HPDE6-E6E7 (cell line): ENCODE results near the gene SP6.
A peak's percentile ranks its signal among the peaks of the same experiment; 100 is the strongest.

Source experiments
- DNase-seq: peaks from one replicate; pipeline ENCODE4 v3.0.0; 2011; ENCODE audit warnings: missing footprints; ENCODE audit errors: extremely low spot score

SP6 gene

DNA sequence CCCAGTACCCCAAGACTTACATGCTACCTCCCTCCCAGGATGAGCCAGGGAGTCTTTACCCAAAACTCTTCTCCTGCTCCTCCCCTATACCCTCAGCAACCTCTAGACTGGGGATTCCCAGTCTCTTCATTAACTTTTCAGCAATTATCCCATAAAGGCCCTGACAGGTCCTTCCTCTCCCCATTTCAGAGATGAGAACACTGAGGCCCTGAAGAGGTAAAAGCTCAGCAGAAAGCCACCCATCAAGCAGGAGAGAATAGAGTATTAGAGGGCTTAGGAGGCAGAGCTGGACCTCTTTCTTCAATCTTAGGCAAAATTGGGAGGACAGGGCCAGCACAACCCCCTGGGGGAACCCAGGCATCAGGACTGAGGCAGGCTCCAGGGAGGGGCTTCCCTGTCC is 5.9 kb upstream of the SP6 start:
- no peak for DNase-seq

GRCh38 chr17:47855737-47856136 is 4.8 kb upstream of the SP6 start:
- DNase-seq, result no peak

GRCh38 chr17:47853616-47854015 is 2.7 kb upstream of the SP6 start:
- DNase-seq, result no peak

DNA sequence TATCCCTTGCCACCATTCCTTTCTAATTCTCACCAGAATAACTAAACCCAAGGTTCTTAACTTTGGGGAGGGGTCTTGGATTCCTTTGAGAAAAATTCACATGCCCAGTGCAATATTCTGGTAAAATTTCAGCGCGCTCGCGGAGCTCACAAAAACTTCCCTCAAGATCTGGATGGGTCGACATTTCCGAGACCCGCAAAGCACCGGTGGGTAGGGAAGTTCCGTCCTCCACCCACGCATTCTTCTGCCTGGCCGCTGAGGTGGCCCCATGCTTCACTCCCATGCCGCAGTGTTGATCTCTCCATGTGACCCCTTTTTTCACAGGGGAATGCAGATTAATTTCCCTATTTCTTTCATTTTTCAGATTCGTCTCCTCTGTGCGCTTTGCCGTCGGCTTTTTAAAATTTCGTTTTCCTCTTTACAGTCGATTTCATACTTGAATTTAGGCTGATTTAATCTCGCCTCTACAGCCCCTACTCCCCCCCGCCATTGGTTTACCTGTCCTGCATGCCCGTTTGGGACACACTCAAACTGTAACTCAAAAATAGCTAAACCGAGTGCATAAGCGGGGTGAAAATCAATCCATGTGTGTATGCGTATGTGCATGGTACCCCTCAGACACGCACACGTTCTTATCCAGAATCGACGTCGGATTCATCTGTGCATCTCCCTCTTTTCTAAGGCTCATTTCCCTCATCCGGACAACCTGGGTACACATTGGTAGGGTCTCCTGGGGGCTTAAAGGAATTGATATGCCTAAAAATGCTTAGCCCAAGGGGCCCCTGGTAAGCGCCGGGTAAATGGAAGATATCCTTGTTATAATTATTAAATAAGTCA is 1.4 kb upstream of the SP6 start:
- DNase-seq, result no peak

DNA sequence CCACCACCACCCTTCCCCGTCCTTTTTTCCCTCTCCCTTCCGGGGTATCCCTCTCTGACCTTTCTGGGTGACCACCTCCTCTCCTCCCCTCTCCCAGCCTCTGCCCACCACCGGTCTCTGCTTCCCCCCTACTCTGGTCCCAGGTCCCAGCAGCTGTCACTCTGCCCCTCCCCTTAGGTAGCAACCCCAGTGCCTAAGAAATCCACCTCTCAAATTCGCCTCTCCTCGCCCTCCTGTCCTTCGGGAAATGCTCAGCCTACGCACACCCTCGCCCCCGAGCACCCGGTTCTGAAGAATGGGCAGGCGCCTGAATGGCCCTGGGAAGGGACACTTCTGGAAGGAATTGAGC is 775 bp upstream of the SP6 start:
- no peak for DNase-seq

DNA sequence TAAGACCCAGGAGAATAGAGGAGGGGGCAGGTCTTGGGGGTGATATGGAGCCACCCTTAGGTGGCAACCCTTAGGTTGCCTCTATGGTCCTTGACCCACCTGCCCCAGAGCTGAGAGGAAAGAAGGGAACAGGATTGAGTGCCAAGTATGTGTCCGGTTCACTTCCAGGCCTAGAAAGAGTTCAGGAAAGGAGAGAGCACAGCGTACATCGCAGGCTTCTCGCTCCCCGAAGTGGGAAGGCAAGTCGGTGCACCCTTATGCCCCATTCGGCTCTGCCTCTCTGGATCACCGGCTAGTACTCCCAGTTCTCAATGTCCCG is 631 bp downstream of the SP6 start:
- DNase-seq, result no peak

- DNase-seq, result no peak
These were observed 2.8 kb downstream of the SP6 start for GRCh38 chr17:47848198-47848513.

- DNase-seq, result no peak
These were observed 3.4 kb downstream of the SP6 start for GRCh38 chr17:47847341-47848197.

DNA sequence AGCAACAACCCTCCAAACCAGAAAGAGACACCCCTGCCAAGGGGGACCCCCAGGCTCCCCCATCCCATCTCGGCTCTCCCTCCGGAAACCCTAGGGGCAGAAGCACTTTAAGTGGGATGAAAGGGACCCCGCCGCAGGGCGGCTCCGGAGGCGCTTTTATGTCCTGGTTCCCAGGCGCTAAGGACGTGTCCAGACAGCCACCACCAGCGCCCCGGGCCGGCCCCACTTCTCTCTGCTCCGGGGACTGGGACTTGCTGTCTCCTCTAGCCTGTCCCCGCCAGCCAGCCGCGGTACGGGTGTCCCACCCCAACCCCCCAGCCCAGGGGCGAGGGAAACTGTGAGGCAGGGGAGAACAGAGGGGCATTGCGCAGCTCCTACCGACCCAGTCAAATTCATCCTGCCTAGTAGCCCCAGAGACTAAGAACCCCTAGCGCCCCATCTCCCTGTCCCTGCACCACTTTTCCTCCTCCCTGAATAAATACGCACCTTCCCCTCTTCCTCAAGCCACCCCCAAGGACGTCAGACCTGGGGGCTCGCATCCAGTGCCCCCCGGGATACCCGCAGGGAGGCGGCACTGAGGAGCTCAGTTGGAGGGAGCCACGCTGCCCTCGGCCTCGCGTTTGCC is 4.1 kb downstream of the SP6 start:
- no peak for DNase-seq

DNA sequence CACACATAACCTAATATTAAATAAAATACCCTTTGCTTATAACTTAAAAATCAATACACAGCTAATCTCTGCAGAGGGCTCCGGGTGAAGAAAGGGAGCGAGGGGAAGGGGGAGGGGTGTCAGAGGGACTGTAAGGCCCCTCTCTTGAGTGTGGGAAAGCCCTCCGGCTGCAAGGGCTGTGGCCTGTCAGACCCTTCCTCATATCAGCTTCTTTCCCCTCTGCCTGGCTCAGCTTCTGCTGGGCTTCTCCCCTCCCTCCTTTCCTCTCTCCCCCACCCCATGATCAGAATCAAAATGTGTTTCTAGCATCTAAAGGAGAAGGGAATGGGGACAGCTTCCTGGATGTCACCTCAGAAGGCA is 5.3 kb downstream of the SP6 start:
- no peak for DNase-seq

DNA sequence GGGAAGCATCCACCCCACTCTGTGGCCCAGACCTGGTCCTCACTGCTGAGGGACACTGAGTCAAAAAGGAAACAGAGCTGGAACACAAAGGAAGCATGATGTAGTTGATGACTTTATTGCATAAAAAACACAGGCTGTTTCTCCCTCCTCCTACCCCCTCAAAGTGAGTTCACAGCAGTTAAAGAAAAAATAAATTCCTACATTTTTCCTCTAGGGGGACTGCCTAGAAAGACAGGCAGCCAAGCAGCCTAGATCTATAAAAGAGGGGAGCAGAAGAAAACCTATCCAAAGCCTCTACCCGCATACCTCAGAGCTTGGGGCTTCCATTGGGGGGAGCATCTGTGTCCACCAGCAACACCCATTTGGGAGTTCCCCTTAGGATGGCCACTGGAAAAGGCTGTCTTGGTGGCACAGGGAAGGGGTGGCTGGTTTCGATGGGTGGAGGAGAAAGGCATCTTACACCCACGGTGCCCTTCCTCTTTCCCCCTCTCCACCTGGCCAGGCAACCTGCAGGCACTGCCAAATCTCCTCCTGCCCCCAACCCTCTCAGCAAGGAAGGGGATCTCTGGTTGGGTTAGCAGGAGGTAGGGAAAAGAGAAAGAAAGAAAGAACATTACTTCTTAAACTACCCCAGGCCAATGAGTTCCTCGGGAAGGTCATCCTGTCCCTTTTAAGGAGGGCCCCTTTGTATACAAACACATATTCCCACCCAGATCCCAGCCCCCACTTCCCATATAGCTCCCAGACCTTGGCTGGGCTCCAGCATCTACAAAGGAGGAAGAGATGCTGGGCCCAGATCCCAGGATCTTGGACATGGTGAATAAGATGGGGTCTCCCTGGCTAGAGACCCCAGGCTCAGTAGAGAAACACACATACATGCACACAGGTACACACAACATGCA is 5.9 kb downstream of the SP6 start:
- peak; percentile 28 for DNase-seq

DNA sequence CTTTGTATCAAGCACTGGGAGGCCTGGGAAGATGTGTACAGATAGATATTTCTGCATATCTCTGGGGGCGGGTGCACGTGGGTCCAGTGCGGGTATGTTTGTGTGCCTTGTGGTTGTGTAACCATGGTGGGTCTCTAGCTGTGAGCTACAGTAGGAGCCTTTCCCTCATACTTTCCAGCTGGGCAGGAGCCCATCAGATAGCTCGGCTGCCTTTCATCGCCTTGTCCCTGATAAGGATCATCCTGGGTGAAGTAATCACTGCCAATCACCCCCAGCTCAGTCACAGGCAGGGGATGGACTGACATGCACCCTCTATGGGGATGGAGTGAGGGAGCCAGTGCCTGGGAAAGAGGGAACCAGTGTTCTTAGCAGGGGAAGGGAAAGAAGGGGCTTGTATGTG is 6.7 kb downstream of the SP6 start:
- DNase-seq, result no peak

DNA sequence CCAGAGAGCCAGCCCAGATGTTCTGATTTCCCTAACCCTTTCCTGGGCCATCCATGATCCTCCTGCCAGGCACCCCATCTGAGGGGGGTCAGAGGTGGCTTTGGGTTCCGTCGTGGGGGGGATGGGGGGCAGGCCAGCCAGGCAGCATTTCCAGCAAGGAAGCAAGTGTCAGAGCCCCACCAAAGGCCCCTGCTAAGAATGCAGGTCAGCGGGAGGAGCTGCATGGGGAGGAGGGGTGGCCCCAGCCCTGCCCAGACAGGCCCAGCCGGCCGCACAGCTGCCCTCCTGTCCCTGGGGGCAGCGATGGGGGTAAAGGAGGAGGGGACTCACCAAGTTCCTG is 7.6 kb downstream of the SP6 start:
- DNase-seq, result no peak

- DNase-seq, result no peak
These were observed 9.3 kb downstream of the SP6 start for GRCh38 chr17:47841488-47842291.

DNA sequence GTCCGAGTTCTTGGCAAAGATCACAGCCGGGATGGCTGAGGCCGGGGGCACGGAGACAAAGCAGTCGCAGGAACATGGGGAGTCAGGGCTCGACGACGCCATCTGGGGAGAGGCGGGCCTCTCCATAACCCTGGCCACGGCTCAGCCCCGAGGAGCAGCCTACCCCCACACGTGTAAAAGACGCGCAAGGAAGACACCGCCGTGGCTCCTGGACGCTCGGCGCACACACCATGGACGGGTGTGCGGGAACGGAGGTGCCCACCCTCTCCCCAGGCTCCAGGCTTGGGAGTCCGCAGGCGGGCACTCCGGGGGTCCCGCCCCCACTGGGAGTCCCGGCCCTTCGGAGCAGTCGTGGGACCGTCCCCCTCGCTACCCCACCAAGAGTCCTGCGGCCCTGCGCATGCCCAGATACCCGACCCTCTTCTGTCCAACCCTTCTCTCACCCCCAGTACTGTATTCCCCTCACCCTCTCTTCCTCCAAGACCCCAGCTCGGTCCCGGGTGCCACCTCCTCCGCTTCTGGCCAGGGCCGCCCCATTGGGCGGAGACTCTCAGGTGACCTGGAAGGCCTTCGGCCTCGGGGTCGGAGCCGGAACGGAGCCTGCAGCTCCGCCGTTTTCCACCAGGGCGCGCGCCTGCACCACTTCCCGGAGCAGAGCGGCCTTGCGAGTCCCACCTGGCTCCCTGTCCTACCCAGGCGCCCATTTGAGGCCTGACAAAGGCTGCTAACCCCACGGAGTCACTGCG is 10.0 kb downstream of the SP6 start, which contains the start of gene SCRN2:
TSS of gene SCRN2 (minus strand) at position 532 of the 746 bp plus-strand sequence. CDS start at position 102, 430 bp downstream.
- DNase-seq, result peak; percentile 89

DNA sequence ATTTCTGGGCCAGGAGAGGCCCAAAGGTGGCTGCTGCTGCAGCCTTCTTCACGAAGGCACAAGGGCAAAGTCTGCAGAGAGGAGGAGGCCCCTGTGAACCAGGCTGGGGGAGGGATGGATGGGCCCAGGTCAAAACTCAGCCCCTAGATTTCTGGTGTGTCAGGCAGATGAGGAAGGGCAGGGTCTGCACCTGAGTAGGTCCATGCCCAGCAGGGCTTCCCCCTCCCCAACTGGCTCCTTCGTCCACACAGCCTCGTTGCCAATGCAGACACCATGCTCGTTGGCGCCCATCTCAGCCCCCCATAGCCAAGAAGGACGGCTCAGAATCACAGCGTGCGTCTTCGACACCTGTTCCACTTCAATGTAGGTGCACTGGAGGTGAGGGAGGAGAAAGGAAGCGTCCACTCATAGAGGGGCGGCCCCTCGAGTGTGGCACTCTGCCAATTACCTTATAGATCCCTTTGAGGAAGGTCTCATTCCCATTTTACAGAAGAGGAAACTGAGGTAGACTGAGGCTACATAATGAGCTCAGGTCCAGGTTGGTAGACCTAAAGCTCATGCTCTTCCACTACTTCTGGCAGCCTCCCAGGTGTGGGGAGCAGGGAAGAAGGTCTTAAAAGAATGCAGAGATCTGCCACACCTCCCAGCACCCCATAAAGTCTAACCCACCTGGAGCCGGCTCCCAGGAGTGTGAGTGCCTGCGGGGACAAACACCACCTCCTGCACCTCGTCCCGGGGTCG is 10.8 kb downstream of the SP6 start:
- DNase-seq, result no peak

DNA sequence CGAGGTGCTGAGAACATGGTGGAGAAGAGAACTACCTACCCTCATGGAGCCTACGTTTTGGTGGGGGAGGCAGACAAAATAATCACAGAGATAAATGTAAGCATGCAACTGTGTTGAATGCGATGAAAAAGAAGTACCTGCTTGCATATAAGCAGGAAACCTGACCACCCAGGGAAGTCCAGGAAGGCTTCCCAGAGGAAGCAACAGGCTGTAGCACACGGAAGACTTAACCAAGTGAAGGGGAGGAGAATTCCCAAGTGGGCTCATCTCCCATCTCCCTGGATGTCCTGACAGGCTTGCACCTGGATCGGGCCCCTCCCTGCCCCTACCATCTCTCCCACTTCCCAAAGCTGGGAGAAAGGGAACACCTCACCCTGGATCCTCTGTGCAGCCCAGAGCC is 11.9 kb downstream of the SP6 start:
- DNase-seq, result no peak

DNA sequence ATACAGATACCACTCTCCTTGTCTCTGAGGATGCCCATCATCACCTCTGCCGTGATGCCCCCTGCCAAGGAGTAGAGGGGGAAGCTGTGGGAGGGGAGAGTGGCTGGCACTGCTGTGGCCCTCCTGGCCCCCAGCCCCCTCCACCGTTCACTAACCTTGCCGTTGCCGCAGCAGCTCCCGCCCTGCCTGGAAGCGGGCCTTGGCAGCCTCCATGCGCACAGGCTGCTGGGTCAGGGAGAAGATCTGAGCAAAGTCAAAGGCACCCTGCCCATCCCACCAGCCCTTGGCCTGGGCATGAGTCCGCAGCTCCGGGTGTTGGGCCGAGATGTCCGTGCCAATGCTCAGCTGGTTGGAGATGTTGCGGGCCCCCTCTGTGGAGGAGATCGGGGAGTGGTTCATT is 12.3 kb downstream of the SP6 start:
- DNase-seq, result no peak

DNA sequence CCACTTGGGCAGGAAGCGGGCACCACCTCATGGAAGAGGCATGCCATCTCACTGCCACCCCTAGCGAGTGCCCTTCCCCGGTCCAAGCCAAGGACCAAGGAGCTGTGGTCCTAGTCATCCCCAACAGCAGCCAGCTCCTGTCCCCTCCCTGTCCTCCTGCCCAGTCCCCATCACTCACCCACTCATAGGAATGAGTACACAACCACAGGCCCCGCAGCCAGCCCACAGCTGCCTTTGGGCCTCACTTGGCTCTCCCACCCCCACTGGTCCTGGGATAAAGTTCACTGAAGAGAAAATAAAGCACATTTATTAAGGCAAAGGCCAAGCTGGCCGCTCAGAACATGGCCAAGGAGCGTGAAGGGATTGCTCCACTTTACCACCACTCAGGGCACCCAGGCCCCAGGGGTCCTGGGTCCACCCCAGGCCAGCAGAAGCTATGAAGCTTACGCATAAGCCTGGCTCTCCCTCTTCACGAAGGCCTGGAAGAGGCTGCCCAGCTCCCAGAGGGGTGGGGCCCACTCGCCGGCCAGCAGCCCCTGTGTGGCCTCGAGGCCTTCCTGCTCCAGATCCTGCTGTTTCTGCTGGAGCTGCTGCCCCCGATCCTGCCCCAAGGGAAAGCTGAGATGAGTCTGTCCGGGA is 13.4 kb downstream of the SP6 start:
- DNase-seq, result no peak
